Activated CD4-positive, alpha-beta memory T cell treated with anti-CD3 and anti-CD28 coated beads, Interleukin-2, amount 10 ng/mL, durations not matched to agents 7 days and 5 days (primary cell): ENCODE results near the gene IGSF6. TPM values are rescaled to one million over a fixed set of nuclear protein-coding genes. Genes with fewer than 3 reads are reported as not detected.
"Not testable (repeated sequence)": the region's sequence is repeated elsewhere in the genome, so short reads cannot be mapped to it uniquely, and the experiment has no call there.

ENCODE experiments used
- CTCF ChIA-PET: fragments of 350-600 bp; sonication (Branson Sonifier 250); formaldehyde crosslinking; loops from one replicate; lab custom pipeline; 2021; ENCODE audit warnings: antibody characterized with exemption, inconsistent platforms; lab: Charles Lee
- POLR2A ChIA-PET: fragments of 350-600 bp; sonication (Branson Sonifier 250); formaldehyde crosslinking; loops from one replicate; lab custom pipeline; 2021; ENCODE audit warnings: antibody characterized with exemption; lab: Charles Lee
- DNase-seq: peaks from one replicate; pipeline ENCODE4 v3.0.0-alpha.2; 2020
- H3K27ac Mint-ChIP-seq: one replicate; pipeline ENCODE4 v1.8.0; 2021; ENCODE audit warnings: mild to moderate bottlenecking, mixed read lengths
- H3K27me3 Mint-ChIP-seq: one replicate; pipeline ENCODE4 v1.8.0; 2021; ENCODE audit warnings: mixed read lengths
- H3K36me3 Mint-ChIP-seq: one replicate; pipeline ENCODE4 v1.8.0; 2021; ENCODE audit warnings: low read depth, mixed read lengths
- H3K4me1 Mint-ChIP-seq: one replicate; pipeline ENCODE4 v1.8.0; 2021; ENCODE audit warnings: mixed read lengths
- H3K4me3 Mint-ChIP-seq: one replicate; pipeline ENCODE4 v1.8.0; 2021; ENCODE audit warnings: mild to moderate bottlenecking, mixed read lengths
- H3K9me3 Mint-ChIP-seq: one replicate; pipeline ENCODE4 v1.8.0; 2021; ENCODE audit warnings: mixed read lengths
- total RNA-seq, 2 experiments: library from RNA; stranded (reverse); gene quantifications; one replicate each; pipeline ENCODE4 v1.2.3, GENCODE V29; 2021

The IGSF6 gene, protein sequence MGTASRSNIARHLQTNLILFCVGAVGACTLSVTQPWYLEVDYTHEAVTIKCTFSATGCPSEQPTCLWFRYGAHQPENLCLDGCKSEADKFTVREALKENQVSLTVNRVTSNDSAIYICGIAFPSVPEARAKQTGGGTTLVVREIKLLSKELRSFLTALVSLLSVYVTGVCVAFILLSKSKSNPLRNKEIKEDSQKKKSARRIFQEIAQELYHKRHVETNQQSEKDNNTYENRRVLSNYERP
- under 1 TPM; 0.15 TPM for total RNA-seq

DNA sequence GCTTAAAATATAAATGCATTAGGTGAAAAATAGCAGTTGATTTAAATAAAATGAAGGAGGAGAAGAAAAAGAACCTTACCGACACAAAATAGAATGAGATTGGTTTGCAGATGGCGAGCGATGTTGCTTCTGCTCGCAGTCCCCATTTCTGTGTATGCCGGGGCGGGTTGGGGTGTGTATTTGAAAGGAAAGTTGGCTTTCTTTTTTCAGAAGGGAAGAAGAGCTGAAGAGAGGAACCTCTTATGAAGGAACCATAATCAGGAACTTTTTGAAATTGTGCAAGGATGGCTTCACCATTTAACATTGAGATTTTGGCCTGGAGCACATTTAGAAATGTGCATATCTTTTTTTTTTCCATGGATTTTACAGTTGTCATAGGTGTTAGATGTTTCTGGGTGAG, at the start of gene IGSF6:
Gene IGSF6 (minus strand): TSS at position 156 of the 400 bp plus-strand sequence. CDS start 10 bp downstream, at position 146.
- ChIA-PET POLR2A (no interaction called here), CTCF (interaction anchor here (1.2 kb wide), 2 partner anchors 11 to 14 kb away, joined by 3 to 4 read pairs; no protein-coding TSS in a partner anchor)
- no peak for DNase-seq
- Mint-ChIP-seq H3K9me3 (no peaks in the 10 kb centered on the region), H3K27ac (no peak within 1 kb of the TSS), H3K4me3 (no peak within 1 kb of the TSS), H3K27me3 (no peaks in the 10 kb centered on the region), H3K36me3 (peaks cover 21% of the 10 kb centered on the region), H3K4me1 (peaks cover 41% of the 10 kb centered on the region)

DNA sequence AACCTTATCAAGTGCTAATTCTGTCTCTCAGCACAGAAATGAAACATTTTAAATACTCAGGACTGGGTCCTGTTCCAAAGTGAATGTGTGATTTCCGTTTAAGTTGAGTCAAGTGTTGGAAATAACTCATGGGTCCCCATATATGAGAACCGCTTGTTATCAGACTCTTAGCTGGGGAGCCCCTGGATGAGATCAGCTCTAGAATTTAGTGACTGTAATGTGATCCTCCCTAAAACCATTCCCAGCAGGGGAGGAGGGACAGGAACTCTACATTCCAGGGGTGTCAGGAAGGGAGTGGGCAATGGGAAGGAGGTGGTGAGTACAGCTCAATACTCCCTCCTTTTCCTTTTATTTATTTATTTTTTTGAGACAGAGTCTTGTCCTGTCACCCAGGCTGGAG, 48.9 kb upstream of the IGSF6 start:
- ChIA-PET CTCF (interaction anchor here (0.6 to 1.7 kb wide), 5 partner anchors 17 to 117 kb away, joined by 3 to 7 read pairs (median 4); no protein-coding TSS in a partner anchor), POLR2A (no interaction called here)
- Mint-ChIP-seq H3K4me3 (no peak overlapping the region), H3K36me3 (no peaks in the 10 kb centered on the region), H3K27me3 (peaks cover 2% of the 10 kb centered on the region), H3K4me1 (peaks cover 7% of the 10 kb centered on the region), H3K27ac (no peak overlapping the region), H3K9me3 (no peaks in the 10 kb centered on the region)
- DNase-seq: no peak

DNA sequence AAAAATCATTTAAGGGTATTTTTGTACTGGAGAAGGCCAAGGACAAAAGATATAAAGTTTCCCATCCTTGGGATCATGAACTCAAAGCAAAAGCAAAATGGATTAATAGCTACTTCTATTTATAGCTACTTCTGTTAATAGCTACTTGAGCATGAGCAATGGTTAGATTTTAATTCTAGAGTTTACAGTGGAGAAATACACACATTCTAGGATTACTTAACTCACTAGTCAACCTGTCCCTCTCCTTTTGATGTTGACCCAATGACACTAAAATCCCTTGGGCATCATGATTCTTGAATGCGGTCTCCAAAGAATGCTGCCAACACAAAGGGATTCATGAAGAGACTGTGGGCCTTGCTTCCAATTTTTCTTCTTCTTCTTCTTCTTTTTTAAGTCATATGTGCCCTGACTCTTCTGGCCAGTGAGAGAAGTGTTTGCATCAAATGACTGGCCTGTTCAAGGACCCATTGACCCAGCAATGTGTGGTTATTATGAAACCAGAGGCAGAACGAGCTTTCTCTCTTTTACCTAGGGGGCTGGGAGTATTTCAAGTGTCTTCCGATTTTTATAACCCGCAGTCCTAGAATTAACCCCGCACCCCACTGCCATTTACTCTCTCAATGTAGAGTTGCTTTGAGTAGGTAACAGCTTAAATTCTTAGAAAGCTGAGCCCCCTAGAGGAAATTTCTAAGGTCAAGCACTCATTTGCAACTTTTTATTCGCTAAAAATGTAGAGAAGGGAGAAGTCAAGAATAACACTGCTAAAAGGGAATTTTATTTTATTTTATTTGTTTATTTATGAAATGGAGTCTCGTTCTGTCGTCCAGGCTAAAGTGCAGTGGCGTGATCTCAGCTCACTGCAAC, 46.0 kb upstream of the IGSF6 start:
- DNase-seq: no peak
- Mint-ChIP-seq H3K36me3 (no peaks in the 10 kb centered on the region), H3K4me3 (no peak overlapping the region), H3K27me3 (peaks cover 5% of the 10 kb centered on the region), H3K27ac (no peak overlapping the region), H3K4me1 (peaks cover 1% of the 10 kb centered on the region), H3K9me3 (no peaks in the 10 kb centered on the region)
- ChIA-PET CTCF (interaction anchor here (1.0 to 1.5 kb wide), 2 partner anchors 10 to 41 kb away, joined by 3 to 7 read pairs; no protein-coding TSS in a partner anchor), POLR2A (no interaction called here)

DNA sequence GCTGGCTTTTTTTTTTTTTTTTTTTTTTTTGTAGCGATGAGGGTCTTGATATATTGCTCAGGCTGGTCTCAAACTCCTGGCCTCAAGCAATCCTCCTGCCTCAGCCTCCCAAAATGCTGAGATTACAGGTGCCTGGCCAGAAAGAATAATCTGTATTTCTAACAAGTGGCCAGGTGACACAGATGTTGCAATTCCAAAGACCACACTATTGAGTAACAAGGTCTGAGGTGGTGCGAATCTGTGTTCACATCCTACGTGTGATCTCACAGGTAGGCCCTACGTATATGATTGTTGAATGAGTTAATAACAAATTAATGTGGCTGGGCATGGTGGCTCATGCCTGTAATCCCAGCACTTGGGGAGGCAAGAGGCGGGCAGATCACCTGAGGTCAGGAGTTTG, 44.6 kb upstream of the IGSF6 start:
- Mint-ChIP-seq H3K4me3 (no peak overlapping the region), H3K4me1 (no peaks in the 10 kb centered on the region), H3K9me3 (no peaks in the 10 kb centered on the region), H3K27me3 (peaks cover 5% of the 10 kb centered on the region), H3K27ac (no peak overlapping the region), H3K36me3 (no peaks in the 10 kb centered on the region)
- CTCF ChIA-PET: interaction anchor here (0.9 kb wide), 1 partner anchor 40 kb away, joined by 3 read pairs; no protein-coding TSS in a partner anchor
- no peak for DNase-seq
- POLR2A ChIA-PET: no interaction called here

DNA sequence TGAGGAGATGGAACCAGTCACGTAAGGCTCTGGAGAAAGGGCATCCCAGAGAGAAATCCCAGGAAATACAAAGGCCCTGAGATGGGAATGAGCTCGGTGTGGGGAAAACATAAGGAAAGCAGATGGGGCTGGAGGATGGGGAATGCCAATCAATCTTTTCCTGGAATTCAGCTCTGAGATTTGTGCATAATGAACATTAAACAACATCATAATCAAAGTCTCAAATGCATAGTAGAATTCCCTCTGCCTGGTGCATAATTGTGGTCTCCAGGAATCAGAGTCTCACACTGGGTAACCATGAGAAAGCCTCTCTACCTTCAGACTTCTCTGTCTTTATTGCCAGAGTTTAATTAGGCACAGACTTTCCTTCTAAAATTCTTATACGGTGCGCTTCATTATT, 42.2 kb upstream of the IGSF6 start:
- CTCF ChIA-PET: interaction anchor here (1.0 kb wide), 1 partner anchor 8 kb away, joined by 3 read pairs; no protein-coding TSS in a partner anchor
- no peak overlapping the region for H3K4me3 Mint-ChIP-seq
- peaks cover 7% of the 10 kb centered on the region for H3K27me3 Mint-ChIP-seq
- H3K4me1 Mint-ChIP-seq: no peaks in the 10 kb centered on the region
- H3K9me3 Mint-ChIP-seq: no peaks in the 10 kb centered on the region
- POLR2A ChIA-PET: no interaction called here
- no peak overlapping the region for H3K27ac Mint-ChIP-seq
- H3K36me3 Mint-ChIP-seq: no peaks in the 10 kb centered on the region
- DNase-seq: no peak

DNA sequence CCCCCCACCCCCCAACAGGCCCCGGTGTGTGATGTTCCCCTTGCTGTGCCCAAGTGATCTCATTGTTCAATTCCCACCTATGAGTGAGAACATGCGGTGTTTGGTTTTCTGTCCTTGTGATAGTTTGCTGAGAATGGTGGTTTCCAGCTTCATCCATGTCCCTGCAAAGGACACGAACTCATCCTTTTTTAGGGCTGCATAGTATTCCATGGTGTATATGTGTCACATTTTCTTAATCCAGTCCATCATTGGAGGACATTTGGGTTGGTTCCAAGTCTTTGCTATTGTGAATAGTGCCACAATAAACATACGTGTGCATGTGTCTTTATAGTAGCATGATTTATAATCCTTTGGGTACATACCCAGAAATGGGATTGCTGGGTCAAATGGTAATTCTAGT, 38.6 kb upstream of the IGSF6 start:
- H3K4me1 Mint-ChIP-seq, POLR2A ChIA-PET, H3K9me3 Mint-ChIP-seq, CTCF ChIA-PET, H3K36me3 Mint-ChIP-seq, H3K27me3 Mint-ChIP-seq, DNase-seq, H3K27ac Mint-ChIP-seq, H3K4me3 Mint-ChIP-seq: not testable (repeated sequence)

DNA sequence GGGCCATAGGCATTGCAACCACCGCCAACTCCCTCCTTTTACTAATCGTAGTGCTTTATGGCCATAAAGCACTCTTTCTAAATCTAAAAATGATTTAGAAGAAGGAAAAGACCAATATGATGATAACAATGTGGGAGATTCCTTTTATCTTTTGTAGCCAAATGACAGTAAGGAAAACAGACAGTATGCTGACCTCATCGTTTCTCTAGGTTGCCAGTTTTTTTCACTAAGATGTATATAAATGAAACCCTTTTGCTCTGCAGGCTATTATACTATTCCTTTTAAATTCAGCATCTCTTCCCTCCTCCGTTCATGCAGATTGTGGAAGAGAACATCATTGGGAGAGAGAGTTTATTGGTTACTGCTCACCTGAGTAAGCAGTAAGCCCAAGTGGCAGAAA, 36.7 kb upstream of the IGSF6 start:
- CTCF ChIA-PET: no interaction called here

DNA sequence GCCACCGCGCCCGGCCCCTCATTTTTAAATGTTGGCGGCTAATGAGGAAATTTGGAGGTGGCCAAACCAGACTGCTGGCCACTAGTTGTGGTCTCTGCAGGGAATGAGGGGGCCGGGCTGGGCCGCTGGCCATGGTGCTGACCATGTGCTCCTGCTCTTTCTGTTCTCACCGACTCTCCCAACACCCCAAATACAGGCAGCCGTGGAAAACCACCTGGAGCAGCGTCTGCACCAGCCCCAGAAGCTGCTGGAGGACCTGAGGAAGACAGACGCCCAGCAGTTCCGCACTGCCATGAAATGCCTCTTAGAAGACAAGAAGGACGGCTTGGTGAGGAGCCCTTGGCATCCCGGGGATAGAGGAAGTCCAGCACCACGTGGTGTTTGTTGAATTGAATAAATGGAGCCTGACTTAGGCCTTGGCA, 32.6 kb upstream of the IGSF6 start:
- Mint-ChIP-seq H3K4me1 (no peaks in the 10 kb centered on the region), H3K9me3 (no peaks in the 10 kb centered on the region), H3K36me3 (no peaks in the 10 kb centered on the region), H3K27ac (no peak overlapping the region), H3K4me3 (no peak overlapping the region), H3K27me3 (peaks cover 8% of the 10 kb centered on the region)
- no peak for DNase-seq
- POLR2A ChIA-PET: no interaction called here
- CTCF ChIA-PET: interaction anchor here (0.6 to 1.0 kb wide), 3 partner anchors 8 to 399 kb away, joined by 3 to 4 read pairs (median 3); no protein-coding TSS in a partner anchor

More for the DNA sequence above, 36.7 kb upstream of the IGSF6 start:
- Mint-ChIP-seq H3K9me3 (no peaks in the 10 kb centered on the region), H3K4me3 (no peak overlapping the region), H3K27ac (no peak overlapping the region), H3K27me3 (peaks cover 6% of the 10 kb centered on the region), H3K36me3 (no peaks in the 10 kb centered on the region), H3K4me1 (no peaks in the 10 kb centered on the region)
- DNase-seq: no peak
- POLR2A ChIA-PET: no interaction called here

DNA sequence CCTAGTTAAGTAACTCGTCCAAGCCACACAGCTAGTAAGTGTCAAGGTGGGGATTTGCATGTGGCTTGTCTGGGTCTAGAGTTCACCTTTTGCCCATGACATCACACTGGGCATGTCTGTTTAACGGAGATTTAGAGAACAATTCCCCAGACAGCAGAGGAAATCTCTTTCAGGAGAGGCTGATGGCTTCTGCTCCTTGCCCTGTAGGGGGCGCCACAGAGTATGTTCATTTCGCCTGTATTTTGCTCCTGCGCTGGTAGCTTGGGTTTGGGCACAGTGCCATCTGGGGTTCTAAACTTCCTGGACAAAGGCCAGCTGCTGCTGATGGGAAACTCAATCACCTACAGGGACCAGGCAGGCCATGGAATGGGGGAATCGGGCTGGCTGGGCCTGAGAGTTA, 31.8 kb upstream of the IGSF6 start:
- peaks cover 4% of the 10 kb centered on the region for H3K27me3 Mint-ChIP-seq
- DNase-seq: peak; percentile 25
- no peaks in the 10 kb centered on the region for H3K4me1 Mint-ChIP-seq
- no peak overlapping the region for H3K27ac Mint-ChIP-seq
- ChIA-PET CTCF (interaction anchor here (0.6 to 1.2 kb wide), 6 partner anchors 9 to 100 kb away, joined by 3 to 5 read pairs (median 3); no protein-coding TSS in a partner anchor), POLR2A (no interaction called here)
- no peaks in the 10 kb centered on the region for H3K36me3 Mint-ChIP-seq
- no peak overlapping the region for H3K4me3 Mint-ChIP-seq
- H3K9me3 Mint-ChIP-seq: no peaks in the 10 kb centered on the region

DNA sequence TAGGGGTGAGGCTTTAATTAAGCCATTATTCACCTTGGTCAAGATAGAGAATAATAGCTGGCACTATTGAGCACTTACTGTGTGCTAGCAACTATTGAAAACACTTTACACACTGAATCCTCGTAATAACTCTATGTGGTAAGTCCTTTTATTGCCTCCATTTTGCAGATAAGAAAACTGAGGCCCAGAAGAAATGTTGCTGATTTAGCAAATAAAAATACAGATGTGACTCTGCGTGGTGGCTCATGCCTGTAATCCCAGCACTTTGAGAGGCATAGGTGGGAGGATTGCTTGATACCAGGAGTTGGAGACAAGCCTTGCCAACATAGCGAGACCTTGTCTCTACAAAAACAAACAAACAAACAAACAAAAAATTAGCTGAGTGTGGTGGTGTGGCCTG, 30.8 kb upstream of the IGSF6 start:
- ChIA-PET POLR2A (no interaction called here), CTCF (interaction anchor here (0.7 to 1.7 kb wide), 3 partner anchors 26 to 277 kb away, joined by 3 to 5 read pairs (median 3); no protein-coding TSS in a partner anchor)
- peaks cover 3% of the 10 kb centered on the region for H3K27me3 Mint-ChIP-seq
- no peaks in the 10 kb centered on the region for H3K4me1 Mint-ChIP-seq
- no peak overlapping the region for H3K4me3 Mint-ChIP-seq
- H3K9me3 Mint-ChIP-seq: no peaks in the 10 kb centered on the region
- no peaks in the 10 kb centered on the region for H3K36me3 Mint-ChIP-seq
- DNase-seq: no peak
- H3K27ac Mint-ChIP-seq: no peak overlapping the region

DNA sequence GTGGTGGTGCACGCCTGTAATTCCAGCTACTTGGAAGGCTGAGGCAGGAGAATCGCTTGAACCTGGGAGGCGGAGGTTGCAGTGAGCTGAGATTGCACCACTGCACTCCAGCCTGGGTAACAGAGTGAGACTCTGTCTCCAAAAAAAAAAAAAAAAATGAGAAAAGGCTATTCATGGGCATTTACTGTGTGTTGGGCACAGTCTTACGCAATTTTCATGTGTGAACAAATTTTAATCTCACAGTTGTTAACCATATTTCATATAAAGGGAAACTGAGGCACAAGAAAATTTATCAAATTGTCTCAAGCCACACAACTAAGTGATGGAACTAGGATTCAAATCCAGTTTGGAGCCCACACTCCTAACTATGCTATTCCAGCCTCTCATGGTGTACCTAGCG, 28.3 kb upstream of the IGSF6 start:
- H3K4me1 Mint-ChIP-seq, CTCF ChIA-PET: not testable (repeated sequence)

DNA sequence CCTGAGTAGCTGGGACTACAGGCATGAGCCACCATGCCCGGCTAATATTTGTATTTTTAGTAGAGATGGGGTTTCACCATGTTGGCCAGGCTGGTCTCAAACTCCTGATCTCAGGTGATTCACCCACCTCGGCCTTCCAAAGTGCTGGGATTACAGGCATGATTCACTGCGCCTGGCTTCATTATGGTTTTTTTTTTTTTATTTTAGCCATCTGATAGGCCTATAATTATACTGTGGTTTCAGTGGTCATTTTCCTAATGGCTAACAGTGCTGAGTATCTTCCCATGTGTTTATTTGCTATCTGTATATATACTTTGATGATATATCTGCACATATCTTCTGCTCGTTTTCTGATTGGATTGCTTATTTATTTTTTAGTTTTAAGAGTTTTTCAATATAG, 22.0 kb upstream of the IGSF6 start:
- H3K9me3 Mint-ChIP-seq, H3K27ac Mint-ChIP-seq, DNase-seq, H3K4me3 Mint-ChIP-seq, H3K36me3 Mint-ChIP-seq, H3K4me1 Mint-ChIP-seq, POLR2A ChIA-PET: not testable (repeated sequence)
- peaks cover 21% of the 10 kb centered on the region for H3K27me3 Mint-ChIP-seq
- CTCF ChIA-PET: interaction anchor here (2.5 kb wide), 1 partner anchor 17 kb away, joined by 9 read pairs; no protein-coding TSS in a partner anchor

More for the DNA sequence above, 28.3 kb upstream of the IGSF6 start:
- H3K36me3 Mint-ChIP-seq, H3K27ac Mint-ChIP-seq, DNase-seq, POLR2A ChIA-PET, H3K9me3 Mint-ChIP-seq, H3K4me3 Mint-ChIP-seq: not testable (repeated sequence)
- H3K27me3 Mint-ChIP-seq: peaks cover 12% of the 10 kb centered on the region

DNA sequence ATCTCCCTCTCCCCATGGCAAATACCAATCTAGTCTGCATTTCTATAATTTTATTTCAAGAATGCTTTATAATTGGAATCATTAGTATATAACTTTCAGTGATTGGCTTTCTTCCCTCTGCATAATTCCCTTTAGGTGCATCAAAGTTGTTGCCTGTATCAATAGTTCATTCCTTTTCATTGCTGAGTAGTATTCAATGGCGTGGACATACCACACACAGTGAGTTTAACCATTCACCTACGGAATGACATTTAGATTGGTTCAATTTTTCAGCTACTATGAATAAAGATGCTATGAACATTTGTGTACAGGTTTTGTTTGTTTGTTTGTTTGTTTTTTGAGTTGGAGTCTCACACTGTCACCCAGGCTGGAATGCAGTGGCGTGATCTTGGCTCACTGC, 21.1 kb upstream of the IGSF6 start:
- POLR2A ChIA-PET: no interaction called here
- CTCF ChIA-PET: interaction anchor here (2.5 kb wide), 1 partner anchor 16 kb away, joined by 9 read pairs; no protein-coding TSS in a partner anchor

More for the DNA sequence above, 21.1 kb upstream of the IGSF6 start:
- H3K36me3 Mint-ChIP-seq: no peaks in the 10 kb centered on the region
- DNase-seq: no peak
- H3K4me1 Mint-ChIP-seq: no peaks in the 10 kb centered on the region
- H3K27me3 Mint-ChIP-seq: peaks cover 20% of the 10 kb centered on the region
- H3K9me3 Mint-ChIP-seq: no peaks in the 10 kb centered on the region
- H3K27ac Mint-ChIP-seq: no peak overlapping the region
- no peak overlapping the region for H3K4me3 Mint-ChIP-seq
